ENCODE data around the gene PDE4D. TPM values are rescaled to one million over a fixed set of nuclear protein-coding genes. Genes with fewer than 3 reads are reported as not detected.

PDE4D gene
- total RNA-seq, 2 experiments from 2014 or later = 0.50 to 0.51 TPM

GRCh38 chr5:59684388-59685190 lies 208.9 kb downstream of the PDE4D start:
- BruUV-seq (replicated peaks) = no TSS peak
- Histone ChIP-seq H3K79me2 (ENCODE audit: insufficient read depth, low read depth, low read length) (no peaks in the 10 kb centered on the region), H3K4me3 (ENCODE audit: low read depth, low read length, poor library complexity, severe bottlenecking) (no peak overlapping the region), H3K9me3 (ENCODE audit: low read length) (no peaks in the 10 kb centered on the region), H3K4me1 (ENCODE audit: insufficient read depth, low read length, poor library complexity, severe bottlenecking) (peaks cover 10% of the 10 kb centered on the region), H3K9me2 (ENCODE audit: insufficient read depth, low read length) (no peaks in the 10 kb centered on the region), H2AFZ (ENCODE audit: low read length) (0 out of 2 replicates have a peak overlapping the region, but pooled peaks have one; percentile 34), H3K27ac (ENCODE audit: low read depth, low read length, poor library complexity, severe bottlenecking) (no peak overlapping the region), H3K4me2 (ENCODE audit: low read length) (no peak overlapping the region), H4K20me1 (ENCODE audit: insufficient read depth, low read length) (no peaks in the 10 kb centered on the region), H3K36me3 (ENCODE audit: insufficient read depth, low read length) (no peaks in the 10 kb centered on the region)
- ChIA-PET POLR2A (no interaction called here), CTCF (ENCODE audit: unreplicated experiment) (no interaction called here)
- intact Hi-C loops (cut with micrococcal nuclease; ENCODE audit: unreplicated experiment) = no loop called here
- DNase-seq (ENCODE audit: low spot score) = no peak
- TF ChIP-seq EZH2phosphoT487 (IDR thresholded peaks at IDR 0.05; ENCODE audit: borderline replicate concordance, low read depth, low read length) (no peak), CTCF (conservative IDR thresholded peaks at IDR 0.05; ENCODE audit: low read length) (no peak)

- ChIA-PET CTCF (ENCODE audit: unreplicated experiment) (no interaction called here), POLR2A (no interaction called here)
- Histone ChIP-seq H3K4me3 (ENCODE audit: low read depth, low read length, poor library complexity, severe bottlenecking) (no peak overlapping the region), H3K9me3 (ENCODE audit: low read length) (no peaks in the 10 kb centered on the region), H3K4me1 (ENCODE audit: insufficient read depth, low read length, poor library complexity, severe bottlenecking) (peaks cover 10% of the 10 kb centered on the region), H2AFZ (ENCODE audit: low read length) (no peak overlapping the region), H3K27ac (ENCODE audit: low read depth, low read length, poor library complexity, severe bottlenecking) (no peak overlapping the region), H3K4me2 (ENCODE audit: low read length) (no peak overlapping the region), H3K36me3 (ENCODE audit: insufficient read depth, low read length) (no peaks in the 10 kb centered on the region), H4K20me1 (ENCODE audit: insufficient read depth, low read length) (no peaks in the 10 kb centered on the region), H3K79me2 (ENCODE audit: insufficient read depth, low read depth, low read length) (no peaks in the 10 kb centered on the region), H3K9me2 (ENCODE audit: insufficient read depth, low read length) (no peaks in the 10 kb centered on the region)
- TF ChIP-seq CTCF (conservative IDR thresholded peaks at IDR 0.05; ENCODE audit: low read length) = no peak
- no peak for TF ChIP-seq EZH2phosphoT487 (IDR thresholded peaks at IDR 0.05; ENCODE audit: borderline replicate concordance, low read depth, low read length)
- BruUV-seq (replicated peaks) = no TSS peak
- DNase-seq (ENCODE audit: low spot score) = no peak
- intact Hi-C loops (cut with micrococcal nuclease; ENCODE audit: unreplicated experiment) = no loop called here
Observed at GRCh38 chr5:59683311-59683710, 210.2 kb downstream of the PDE4D start.

GRCh38 chr5:59682542-59682941 lies 211.0 kb downstream of the PDE4D start:
- no TSS peak for BruUV-seq (replicated peaks)
- no peak overlapping the region for H3K4me3 ChIP-seq (ENCODE audit: low read depth, low read length, poor library complexity, severe bottlenecking)
- no peak for DNase-seq (ENCODE audit: low spot score)
- ChIA-PET POLR2A (no interaction called here), CTCF (ENCODE audit: unreplicated experiment) (no interaction called here)
- intact Hi-C loops (cut with micrococcal nuclease; ENCODE audit: unreplicated experiment) = no loop called here
- no peaks in the 10 kb centered on the region for H3K9me3 ChIP-seq (ENCODE audit: low read length)
- no peaks in the 10 kb centered on the region for H3K79me2 ChIP-seq (ENCODE audit: insufficient read depth, low read depth, low read length)
- H3K4me2 ChIP-seq (ENCODE audit: low read length) = no peak overlapping the region
- peaks cover 10% of the 10 kb centered on the region for H3K4me1 ChIP-seq (ENCODE audit: insufficient read depth, low read length, poor library complexity, severe bottlenecking)
- no peak overlapping the region for H2AFZ ChIP-seq (ENCODE audit: low read length)
- no peaks in the 10 kb centered on the region for H3K36me3 ChIP-seq (ENCODE audit: insufficient read depth, low read length)
- H3K9me2 ChIP-seq (ENCODE audit: insufficient read depth, low read length) = no peaks in the 10 kb centered on the region
- no peak overlapping the region for H3K27ac ChIP-seq (ENCODE audit: low read depth, low read length, poor library complexity, severe bottlenecking)
- TF ChIP-seq CTCF (conservative IDR thresholded peaks at IDR 0.05; ENCODE audit: low read length) (no peak), EZH2phosphoT487 (IDR thresholded peaks at IDR 0.05; ENCODE audit: borderline replicate concordance, low read depth, low read length) (no peak)
- H4K20me1 ChIP-seq (ENCODE audit: insufficient read depth, low read length) = no peaks in the 10 kb centered on the region
